Erythroblast (primary cell): ENCODE measurements around the gene PDIA6.

Experiments used
- GATA1 ChIP-seq: IDR thresholded peaks from 2 replicates; pipeline ENCODE4 v1.6.1; 2011; ENCODE audit warnings: low read depth, mild to moderate bottlenecking, control low read depth, low read length, moderate library complexity
- POLR2A ChIP-seq: IDR thresholded peaks from 2 replicates; pipeline ENCODE4 v1.6.1; 2011; ENCODE audit warnings: mild to moderate bottlenecking, low read length

- TF ChIP-seq POLR2A (no peak), GATA1 (no peak)
Measured at GRCh38 chr2:10796703-10797102, 15.9 kb downstream of the PDIA6 start.
